SIG-M5 (cell line): ENCODE data around the gene PITPNC1.
A peak's percentile ranks its signal among the peaks of the same experiment; 100 is the strongest.
"Not testable (repeated sequence)": the region's sequence is repeated elsewhere in the genome, so short reads cannot be mapped to it uniquely, and the experiment has no call there.

Experiments
- DNase-seq: peaks from one replicate; lab custom pipeline; 2025; lab: John Stamatoyannopoulos, UW

The PITPNC1 gene

GRCh38 chr17:67376737-67377487 lies at the start of gene PITPNC1:
Gene PITPNC1, plus strand, starts transcription at chr17:67377281.
- peak; percentile 58 for DNase-seq

GRCh38 chr17:67328026-67328425 lies 49.1 kb upstream of the PITPNC1 start:
- no peak for DNase-seq

- DNase-seq: not testable (repeated sequence)
Observed at GRCh38 chr17:67331381-67332161, 45.5 kb upstream of the PITPNC1 start.

- DNase-seq: not testable (repeated sequence)
Observed at GRCh38 chr17:67332162-67332508, 44.9 kb upstream of the PITPNC1 start.

GRCh38 chr17:67335245-67335835 lies 41.7 kb upstream of the PITPNC1 start:
- no peak for DNase-seq

GRCh38 chr17:67336859-67337258 lies 40.2 kb upstream of the PITPNC1 start:
- no peak for DNase-seq

GRCh38 chr17:67338353-67338752 lies 38.7 kb upstream of the PITPNC1 start:
- not testable (repeated sequence) for DNase-seq

GRCh38 chr17:67343237-67343636 lies 33.8 kb upstream of the PITPNC1 start:
- no peak for DNase-seq

GRCh38 chr17:67347826-67348225 lies 29.3 kb upstream of the PITPNC1 start:
- DNase-seq: no peak

- no peak for DNase-seq
Observed at GRCh38 chr17:67349420-67349819, 27.7 kb upstream of the PITPNC1 start.

GRCh38 chr17:67353161-67353560 lies 23.9 kb upstream of the PITPNC1 start:
- no peak for DNase-seq

- DNase-seq: peak; percentile 34
Observed at GRCh38 chr17:67353929-67354574, 23.0 kb upstream of the PITPNC1 start.

GRCh38 chr17:67358612-67359011 lies 18.5 kb upstream of the PITPNC1 start:
- no peak for DNase-seq

- no peak for DNase-seq
Observed at GRCh38 chr17:67359960-67360791, 16.9 kb upstream of the PITPNC1 start.

GRCh38 chr17:67360880-67361279 lies 16.2 kb upstream of the PITPNC1 start:
- no peak for DNase-seq

- no peak for DNase-seq
Observed at GRCh38 chr17:67362173-67362572, 14.9 kb upstream of the PITPNC1 start.

GRCh38 chr17:67364847-67365737 lies 12.0 kb upstream of the PITPNC1 start:
- DNase-seq: no peak

GRCh38 chr17:67365738-67366192 lies 11.3 kb upstream of the PITPNC1 start:
- DNase-seq: no peak

GRCh38 chr17:67366193-67367157 lies 10.6 kb upstream of the PITPNC1 start, which contains the start of gene PSMD12:
Gene PSMD12, minus strand, starts transcription at chr17:67366577. Its CDS starts 58 bp downstream, at chr17:67366519.
- no peak for DNase-seq
